Psoas muscle (tissue), 8 donors: ENCODE data around the gene NXT1. TPM values are rescaled to one million over a fixed set of nuclear protein-coding genes. Genes with fewer than 3 reads are reported as not detected.

Experiments used
- ATAC-seq, 4 donors: fragments of 200-7000 bp; cut with Tn5 transposase; one replicate each; pipeline ENCODE4 v1.9.1; 2020; ENCODE audit warnings: moderate library complexity in 3 of 4, mild to moderate bottlenecking in 2 of 4
- DNase-seq, 2 donors: peaks; one replicate each; pipeline ENCODE4 v3.0.0-alpha.2; 2020
- H3K27ac ChIP-seq: fragments of 200-600 bp; one replicate; pipeline ENCODE4 v1.8.0; 2022
- H3K27me3 ChIP-seq, 3 donors: fragments of 200-600 bp in 1 of 3; one replicate each; pipeline versions ENCODE4 v1.6.1 to v1.8.0; 2013 to 2022; ENCODE audit warnings: low read length in 2 of 3, mild to moderate bottlenecking in 2 of 3, moderate library complexity in 1 of 3; ENCODE audit not compliant: insufficient read depth in 3 of 3
- H3K36me3 ChIP-seq, 2 donors: fragments of 200-600 bp in 1 of 2; one replicate each; pipeline versions ENCODE4 v1.6.1 to v1.8.0; 2013 to 2022; ENCODE audit warnings: low read depth in 1 of 2, mild to moderate bottlenecking in 1 of 2, moderate library complexity in 1 of 2; ENCODE audit not compliant: insufficient read depth in 1 of 2
- H3K4me1 ChIP-seq: fragments of 200-600 bp; one replicate; pipeline ENCODE4 v1.8.0; 2022
- H3K4me3 ChIP-seq: fragments of 200-600 bp; one replicate; pipeline ENCODE4 v1.8.0; 2022; ENCODE audit warnings: mild to moderate bottlenecking
- H3K9me3 ChIP-seq: fragments of 200-600 bp; one replicate; pipeline ENCODE4 v1.8.0; 2022
- CTCF ChIP-seq: fragments of 200-600 bp; IDR thresholded peaks from one replicate; pipeline ENCODE4 v1.8.0; 2022; ENCODE audit warnings: antibody characterized with exemption
- WGBS, 3 donors: extraction: QIAGEN DNeasy Blood & Tissue Kit; methylation state at CpG; one replicate each; pipeline versions ENCODE4 v1.1.6 to v1.1.7; 2013; 5-methylcytosine and 5-hydroxymethylcytosine counted together
- intact Hi-C, 2 donors: fragments of 100-400 bp; cut with DNase I; formaldehyde crosslinking; loops; one replicate each; pipeline versions ENCODE4 v1.11.0 to v1.14.2; 2022
- polyA plus RNA-seq, 3 donors: library from polyadenylated mRNA; stranded (reverse); fragments of 200-250 nt; gene quantifications; one replicate each; pipeline ENCODE4 v1.2.3, GENCODE V29; 2013
- total RNA-seq, 4 donors: library from RNA; stranded (reverse); fragmentation: NEBNext Ultra II Directional in 2 of 4; extraction: Animal tissue kit (Norgen Biotek cat#: 25700) in 2 of 4; gene quantifications; one replicate each; pipeline versions ENCODE4 v1.2.1 to v1.2.4, GENCODE V29; 2021 to 2023
- donor health status: healthy with polysubstance abuse.
- donor health status: DM: no; HTN: no; CAD: no; lungs with moderate emphysema.
- donor health status: Bipolar disorder and iron deficiency.
- donor health status: healthy.
- donor health status: DM: yes; HTN: yes; CAD: no.
- donor health status: DM: no; HTN: no; CAD: no.
- donor health status: DM: no; HTN: no; CAD: no.
- donor health status: DM: yes; HTN: yes; CAD: no.

The NXT1 gene
- total and polyA plus RNA-seq, 7 donors = 6.7 to 29.9 (median 11.4) TPM

GRCh38 chr20:23332467-23332866 lies 18.1 kb upstream of the NXT1 start:
- no peak overlapping the region for H3K27ac ChIP-seq

GRCh38 chr20:23334111-23334510 lies 16.5 kb upstream of the NXT1 start:
- Histone ChIP-seq H3K4me3 (no peak overlapping the region), H3K27me3 (no peaks in the 10 kb centered on the region), H3K27ac (no peak overlapping the region), H3K36me3 (no peaks in the 10 kb centered on the region), H3K9me3 (no peaks in the 10 kb centered on the region), H3K4me1 (peaks cover 3% of the 10 kb centered on the region)
- no peak for ATAC-seq
- 36 to 43% (median 42%) methylated on average over 3 of the region's 3 CpGs for WGBS, 3 donors
- intact Hi-C loops = loop anchor here in 1 of 2 donors (10.0 kb wide), 1 partner anchor 89 kb away; no protein-coding TSS in a partner anchor
- no peak for TF ChIP-seq CTCF
- DNase-seq = no peak

More at GRCh38 chr20:23332467-23332866, 18.1 kb upstream of the NXT1 start:
- no peaks in the 10 kb centered on the region for H3K27me3 ChIP-seq
- peaks cover 3% of the 10 kb centered on the region for H3K4me1 ChIP-seq
- no peaks in the 10 kb centered on the region for H3K36me3 ChIP-seq
- 70 to 86% (median 86%) methylated on average over 2 of the region's 2 CpGs for WGBS, 3 donors
- intact Hi-C loops = loop anchor here in 1 of 2 donors (10.0 kb wide), 1 partner anchor 88 kb away; no protein-coding TSS in a partner anchor
- TF ChIP-seq CTCF = no peak
- H3K9me3 ChIP-seq = no peaks in the 10 kb centered on the region
- no peak for ATAC-seq
- no peak overlapping the region for H3K4me3 ChIP-seq
- no peak for DNase-seq

- Histone ChIP-seq H3K9me3 (no peaks in the 10 kb centered on the region), H3K4me1 (peaks cover 3% of the 10 kb centered on the region), H3K27ac (no peak overlapping the region), H3K27me3 (no peaks in the 10 kb centered on the region), H3K36me3 (no peaks in the 10 kb centered on the region), H3K4me3 (no peak overlapping the region)
- no peak for TF ChIP-seq CTCF
- DNase-seq = no peak
- ATAC-seq = no peak
- intact Hi-C loops = loop anchor here in 1 of 2 donors (10.0 kb wide), 1 partner anchor 91 kb away; no protein-coding TSS in a partner anchor
- WGBS, 3 donors = 68 to 78% (median 74%) methylated on average over 5 of the region's 5 CpGs
Observed at GRCh38 chr20:23335521-23335920, 15.1 kb upstream of the NXT1 start.

- DNase-seq (no peak), ATAC-seq (no peak)
- Histone ChIP-seq H3K36me3 (no peaks in the 10 kb centered on the region), H3K27ac (no peak overlapping the region), H3K27me3 (no peaks in the 10 kb centered on the region), H3K4me1 (peaks cover 3% of the 10 kb centered on the region), H3K4me3 (no peak overlapping the region), H3K9me3 (no peaks in the 10 kb centered on the region)
- intact Hi-C loops = loop anchor here in 1 of 2 donors (10.0 kb wide), 1 partner anchor 92 kb away; no protein-coding TSS in a partner anchor
- no peak for TF ChIP-seq CTCF
- 93% methylated on average over 5 of the region's 5 CpGs for WGBS, 3 donors
Observed at GRCh38 chr20:23336476-23336875, 14.1 kb upstream of the NXT1 start.

GRCh38 chr20:23337312-23337711 lies 13.3 kb upstream of the NXT1 start:
- Histone ChIP-seq H3K9me3 (no peaks in the 10 kb centered on the region), H3K27me3 (no peaks in the 10 kb centered on the region), H3K4me1 (peaks cover 3% of the 10 kb centered on the region), H3K4me3 (no peak overlapping the region), H3K27ac (no peak overlapping the region), H3K36me3 (no peaks in the 10 kb centered on the region)
- DNase-seq = no peak
- no peak for TF ChIP-seq CTCF
- intact Hi-C loops = loop anchor here in 1 of 2 donors (10.0 kb wide), 1 partner anchor 93 kb away; no protein-coding TSS in a partner anchor
- no peak for ATAC-seq
